NCI-H1436 (cell line): ENCODE data around the gene DAB2IP.

ENCODE experiments used
- DNase-seq: peaks from one replicate; lab custom pipeline; 2025; lab: John Stamatoyannopoulos, UW

DAB2IP gene

GRCh38 chr9:121797081-121797480 lies 145.6 kb downstream of the DAB2IP start:
- no peak for DNase-seq

GRCh38 chr9:121798941-121799340 lies 147.5 kb downstream of the DAB2IP start:
- no peak for DNase-seq

GRCh38 chr9:121800376-121800775 lies 148.9 kb downstream of the DAB2IP start:
- DNase-seq = no peak

- DNase-seq = no peak
Measured at GRCh38 chr9:121801579-121801978, 150.1 kb downstream of the DAB2IP start.

GRCh38 chr9:121802753-121803152 lies 151.3 kb downstream of the DAB2IP start:
- no peak for DNase-seq

- DNase-seq = no peak
Measured at GRCh38 chr9:121807069-121807822, 155.8 kb downstream of the DAB2IP start.

- DNase-seq = peak; percentile 34
Measured at GRCh38 chr9:121807823-121808278, 156.4 kb downstream of the DAB2IP start.

- DNase-seq = no peak
Measured at GRCh38 chr9:121808781-121809180, 157.3 kb downstream of the DAB2IP start.

- DNase-seq = no peak
Measured at GRCh38 chr9:121809356-121810050, 158.1 kb downstream of the DAB2IP start.

- no peak for DNase-seq
Measured at GRCh38 chr9:121810489-121810888, 159.1 kb downstream of the DAB2IP start.

GRCh38 chr9:121811140-121811539 lies 159.7 kb downstream of the DAB2IP start:
- no peak for DNase-seq

GRCh38 chr9:121811751-121812150 lies 160.3 kb downstream of the DAB2IP start:
- DNase-seq = no peak

GRCh38 chr9:121812159-121812735 lies 160.8 kb downstream of the DAB2IP start:
- no peak for DNase-seq

- no peak for DNase-seq
Measured at GRCh38 chr9:121813519-121814210, 162.2 kb downstream of the DAB2IP start.

GRCh38 chr9:121814594-121814993 lies 163.2 kb downstream of the DAB2IP start:
- no peak for DNase-seq

- DNase-seq = no peak
Measured at GRCh38 chr9:121815084-121815483, 163.7 kb downstream of the DAB2IP start.

GRCh38 chr9:121815546-121816448 lies 164.4 kb downstream of the DAB2IP start:
- DNase-seq = no peak

- no peak for DNase-seq
Measured at GRCh38 chr9:121816449-121816817, 165.0 kb downstream of the DAB2IP start.

- DNase-seq = no peak
Measured at GRCh38 chr9:121816845-121817450, 165.5 kb downstream of the DAB2IP start.

- DNase-seq = no peak
Measured at GRCh38 chr9:121817476-121817875, 166.0 kb downstream of the DAB2IP start.
